NT2/D1 (cell line): ENCODE data around the gene USP6NL.

Experiments
- SUZ12 ChIP-seq: IDR thresholded peaks from 2 replicates; pipeline ENCODE4 v1.6.1; 2011; ENCODE audit not compliant: insufficient read length, insufficient read depth; ENCODE audit errors: extremely low read depth
- YY1 ChIP-seq: IDR thresholded peaks from 2 replicates; pipeline ENCODE4 v1.6.1; 2011; ENCODE audit not compliant: insufficient read length, insufficient read depth
- ZNF274 ChIP-seq: IDR thresholded peaks from 2 replicates; pipeline ENCODE4 v1.6.1; 2011; ENCODE audit warnings: mild to moderate bottlenecking, low read depth, low read length

- TF ChIP-seq YY1 = no peak
- no peak for TF ChIP-seq ZNF274
- TF ChIP-seq SUZ12 = no peak
These were observed 613 bp downstream of the USP6NL start for GRCh38 chr10:11610826-11611247.
